Osteocyte (in vitro differentiated cells): ENCODE results near the gene PDE1C. TPM values are rescaled to one million over a fixed set of nuclear protein-coding genes. Genes with fewer than 3 reads are reported as not detected.

ENCODE experiments used
- DNase-seq: peaks from one replicate; pipeline ENCODE4 v3.0.0; 2021; ENCODE audit warnings: mixed read lengths; ENCODE audit not compliant: unreplicated experiment; ENCODE audit errors: extremely low spot score
- H3K27ac Mint-ChIP-seq: one replicate; pipeline ENCODE4 v1.8.0; 2021; ENCODE audit warnings: mild to moderate bottlenecking, mixed read lengths; ENCODE audit not compliant: unreplicated experiment
- H3K27me3 Mint-ChIP-seq: one replicate; pipeline ENCODE4 v1.8.0; 2021; ENCODE audit warnings: mixed read lengths; ENCODE audit not compliant: unreplicated experiment
- H3K36me3 Mint-ChIP-seq: one replicate; pipeline ENCODE4 v1.8.0; 2021; ENCODE audit warnings: mixed read lengths; ENCODE audit not compliant: unreplicated experiment
- H3K4me1 Mint-ChIP-seq: one replicate; pipeline ENCODE4 v1.8.0; 2021; ENCODE audit warnings: mixed read lengths; ENCODE audit not compliant: unreplicated experiment
- H3K4me3 Mint-ChIP-seq: one replicate; pipeline ENCODE4 v1.8.0; 2021; ENCODE audit warnings: mild to moderate bottlenecking, moderate library complexity, mixed read lengths; ENCODE audit not compliant: unreplicated experiment
- H3K9me3 Mint-ChIP-seq: one replicate; pipeline ENCODE4 v1.8.0; 2021; ENCODE audit warnings: mixed read lengths; ENCODE audit not compliant: unreplicated experiment
- CTCF ChIP-seq: fragments of 200-600 bp; sonication (generic); IDR thresholded peaks from 2 replicates; pipeline ENCODE4 v1.5.0; 2021; ENCODE audit warnings: antibody characterized with exemption, mild to moderate bottlenecking, moderate library complexity
- total RNA-seq: library from RNA; stranded (reverse); gene quantifications from 2 replicates; pipeline ENCODE4 v1.2.1, GENCODE V29; 2021

PDE1C gene
- total RNA-seq, 1 donor from 2014 or later: 187 TPM

- DNase-seq: no peak
- H3K27me3 Mint-ChIP-seq: no peaks in the 10 kb centered on the region
- no peak overlapping the region for H3K27ac Mint-ChIP-seq
- no peak for TF ChIP-seq CTCF
- H3K9me3 Mint-ChIP-seq: no peaks in the 10 kb centered on the region
- H3K4me1 Mint-ChIP-seq: peaks cover 49% of the 10 kb centered on the region
- no peak overlapping the region for H3K4me3 Mint-ChIP-seq
- peaks cover 55% of the 10 kb centered on the region for H3K36me3 Mint-ChIP-seq
Observed at GRCh38 chr7:32053204-32053603, 17.0 kb downstream of the PDE1C start.

DNA sequence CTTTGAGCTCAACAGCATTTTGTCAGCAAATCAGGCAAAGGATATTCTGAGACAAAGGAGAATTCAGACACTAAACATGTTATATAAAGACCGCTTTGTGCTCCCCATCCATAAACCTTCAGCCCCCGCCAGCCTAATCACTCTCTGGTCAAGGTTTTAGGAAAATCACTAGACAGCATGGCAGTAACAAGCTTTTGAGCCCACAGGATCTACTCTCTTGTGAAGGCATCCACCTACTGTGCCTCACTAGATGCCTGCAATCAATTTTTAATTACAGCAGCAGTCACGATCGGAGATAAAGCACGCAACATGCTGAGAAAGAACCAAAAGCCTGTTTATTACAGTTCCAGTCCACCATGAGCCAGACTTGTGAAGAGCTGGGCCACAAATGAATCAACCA is 19.1 kb downstream of the PDE1C start:
- Mint-ChIP-seq H3K4me3 (no peak overlapping the region), H3K36me3 (peaks cover 63% of the 10 kb centered on the region), H3K27me3 (no peaks in the 10 kb centered on the region), H3K4me1 (peaks cover 35% of the 10 kb centered on the region), H3K27ac (no peak overlapping the region), H3K9me3 (no peaks in the 10 kb centered on the region)
- no peak for TF ChIP-seq CTCF
- DNase-seq: no peak

DNA sequence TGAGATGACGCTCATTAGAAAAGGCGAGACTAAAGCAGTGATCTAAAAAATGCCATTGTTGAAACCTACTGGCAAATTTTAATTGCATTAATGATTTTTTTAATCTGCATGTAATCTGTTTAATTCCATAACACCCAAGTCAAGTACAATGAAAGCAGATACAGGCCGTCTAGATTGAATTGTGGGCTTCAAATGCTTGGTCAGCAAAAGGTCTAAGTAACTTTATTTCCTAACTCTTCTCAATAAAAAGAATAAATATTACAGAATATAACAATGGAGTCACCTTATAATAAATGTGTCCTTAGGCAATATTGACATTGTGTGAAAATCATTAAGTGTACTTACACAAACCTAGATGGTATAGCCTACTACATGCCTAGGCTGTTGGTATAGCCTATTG is 20.6 kb downstream of the PDE1C start:
- peak overlapping the region; percentile 75 for H3K27ac Mint-ChIP-seq
- DNase-seq: no peak
- H3K4me1 Mint-ChIP-seq: peaks cover 27% of the 10 kb centered on the region
- peaks cover 59% of the 10 kb centered on the region for H3K36me3 Mint-ChIP-seq
- H3K27me3 Mint-ChIP-seq: no peaks in the 10 kb centered on the region
- TF ChIP-seq CTCF: no peak
- no peak overlapping the region for H3K4me3 Mint-ChIP-seq
- no peaks in the 10 kb centered on the region for H3K9me3 Mint-ChIP-seq

GRCh38 chr7:32048970-32049491 is 21.2 kb downstream of the PDE1C start:
- no peak for TF ChIP-seq CTCF
- H3K36me3 Mint-ChIP-seq: peaks cover 59% of the 10 kb centered on the region
- peak overlapping the region; percentile 75 for H3K27ac Mint-ChIP-seq
- H3K4me3 Mint-ChIP-seq: peak overlapping the region; percentile 7
- peaks cover 31% of the 10 kb centered on the region for H3K4me1 Mint-ChIP-seq
- no peaks in the 10 kb centered on the region for H3K9me3 Mint-ChIP-seq
- DNase-seq: no peak
- H3K27me3 Mint-ChIP-seq: no peaks in the 10 kb centered on the region

- H3K27me3 Mint-ChIP-seq: no peaks in the 10 kb centered on the region
- H3K9me3 Mint-ChIP-seq: no peaks in the 10 kb centered on the region
- no peak overlapping the region for H3K4me3 Mint-ChIP-seq
- peak overlapping the region; percentile 11 for H3K27ac Mint-ChIP-seq
- no peak for TF ChIP-seq CTCF
- DNase-seq: no peak
- peaks cover 63% of the 10 kb centered on the region for H3K36me3 Mint-ChIP-seq
- H3K4me1 Mint-ChIP-seq: peaks cover 42% of the 10 kb centered on the region
Observed at GRCh38 chr7:32047801-32048200, 22.4 kb downstream of the PDE1C start.
